ENCODE data around the gene ST6GAL1.

ST6GAL1 gene

GRCh38 chr3:187039723-187040414, 109.5 kb downstream of the ST6GAL1 start:
- no peaks in the 10 kb centered on the region for H3K9me3 ChIP-seq (ENCODE audit: low read length)
- no peak overlapping the region for H3K4me3 ChIP-seq (ENCODE audit: low read length)
- no peak overlapping the region for H2AFZ ChIP-seq (ENCODE audit: low read depth, low read length)
- H3K27me3 ChIP-seq (ENCODE audit: insufficient read depth, low read length) = no peaks in the 10 kb centered on the region
- H3K36me3 ChIP-seq (ENCODE audit: insufficient read depth, low read length) = no peaks in the 10 kb centered on the region
- no peaks in the 10 kb centered on the region for H3K4me1 ChIP-seq (ENCODE audit: insufficient read depth, low read length)

DNA sequence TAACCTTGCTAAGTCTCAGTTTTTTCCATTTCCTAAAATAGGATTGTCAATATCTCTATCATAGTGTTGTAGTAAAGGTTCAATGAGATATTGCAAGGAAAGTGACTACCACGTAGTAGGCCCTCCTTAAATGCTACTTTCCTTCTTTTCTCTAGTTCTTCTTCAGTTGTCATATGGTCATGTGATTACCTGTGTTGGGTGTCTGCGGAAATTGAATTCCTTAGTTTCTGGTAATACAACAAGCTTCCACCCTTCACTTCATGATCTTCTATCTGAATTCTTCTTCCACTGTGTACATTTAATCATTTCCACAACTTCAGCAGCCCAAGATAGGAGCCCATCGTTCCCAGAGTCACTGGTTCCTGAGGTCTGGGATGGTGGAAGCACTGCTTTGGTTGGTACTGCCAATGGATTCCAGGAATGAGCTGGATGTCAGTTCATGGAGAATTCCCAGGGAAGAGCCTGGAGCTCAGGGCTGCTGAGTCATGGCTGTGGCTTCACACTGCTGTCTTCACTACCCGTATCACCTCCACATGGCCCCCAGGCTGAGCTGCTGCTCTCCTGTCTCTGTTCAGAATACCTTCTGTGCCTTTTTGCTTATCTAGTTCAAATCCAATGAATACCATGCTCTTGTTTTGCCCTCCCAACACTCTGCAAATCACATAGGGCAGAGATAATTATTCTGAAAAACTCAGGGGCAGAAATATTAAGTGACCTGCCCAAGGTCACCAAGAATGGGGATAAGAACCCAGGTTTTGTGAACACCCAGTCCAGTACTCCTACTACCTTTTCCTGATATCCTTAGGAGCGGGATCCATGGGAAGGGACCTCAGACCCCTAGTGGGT, 110.4 kb downstream of the ST6GAL1 start:
- H2AFZ ChIP-seq (ENCODE audit: low read depth, low read length) = no peak overlapping the region
- no peak overlapping the region for H3K4me3 ChIP-seq (ENCODE audit: low read length)
- H3K27me3 ChIP-seq (ENCODE audit: insufficient read depth, low read length) = no peaks in the 10 kb centered on the region
- no peaks in the 10 kb centered on the region for H3K9me3 ChIP-seq (ENCODE audit: low read length)
- H3K36me3 ChIP-seq (ENCODE audit: insufficient read depth, low read length) = no peaks in the 10 kb centered on the region
- H3K4me1 ChIP-seq (ENCODE audit: insufficient read depth, low read length) = no peaks in the 10 kb centered on the region

DNA sequence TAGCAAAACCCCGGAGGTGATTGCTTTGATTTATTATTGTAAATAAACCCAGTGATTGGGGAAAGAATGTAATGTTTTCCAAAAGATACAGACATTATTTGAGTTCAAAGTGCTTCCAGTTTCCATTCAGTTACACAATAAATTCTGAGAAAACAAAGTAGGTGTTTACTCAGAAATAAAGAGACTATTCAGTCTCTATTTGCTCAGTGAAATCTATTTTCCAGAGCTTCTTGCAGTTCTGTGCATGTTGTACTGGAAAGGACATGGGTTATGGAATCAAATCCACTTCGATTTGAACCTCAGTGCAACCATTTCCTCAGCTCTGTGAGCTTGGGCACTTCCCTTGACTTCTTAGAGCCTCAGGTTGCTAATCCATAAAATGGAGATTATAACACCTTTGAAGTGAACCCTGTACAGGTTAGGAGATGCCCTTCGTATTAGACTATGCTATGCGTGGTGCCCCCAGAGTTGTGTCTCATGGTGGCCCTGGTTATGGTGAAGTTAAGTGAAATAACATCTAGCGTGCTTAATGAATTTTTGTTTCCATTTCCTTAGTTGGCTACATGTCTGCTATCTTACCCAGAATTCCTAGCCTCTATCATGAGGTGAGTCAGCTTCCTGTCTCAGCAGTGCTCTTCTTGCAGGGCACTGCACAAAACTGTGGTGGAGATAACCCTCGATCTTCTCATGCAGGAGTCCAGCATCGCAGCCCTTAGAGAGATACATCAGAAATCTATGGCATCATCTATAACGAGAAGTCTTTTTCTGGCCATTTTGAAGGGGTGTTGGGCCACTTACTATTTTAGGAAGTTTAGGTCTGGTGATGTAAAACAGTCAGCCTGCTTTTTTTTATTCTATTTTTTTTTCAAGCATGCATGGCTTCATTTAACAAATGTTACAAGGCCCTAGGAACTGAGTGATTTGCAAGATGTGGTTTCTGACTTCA, 111.3 kb downstream of the ST6GAL1 start:
- Histone ChIP-seq H3K4me1 (ENCODE audit: insufficient read depth, low read length) (no peaks in the 10 kb centered on the region), H3K9me3 (ENCODE audit: low read length) (no peaks in the 10 kb centered on the region), H3K4me3 (ENCODE audit: low read length) (no peak overlapping the region), H2AFZ (ENCODE audit: low read depth, low read length) (no peak overlapping the region), H3K36me3 (ENCODE audit: insufficient read depth, low read length) (no peaks in the 10 kb centered on the region), H3K27me3 (ENCODE audit: insufficient read depth, low read length) (no peaks in the 10 kb centered on the region)

GRCh38 chr3:187042346-187042745, 112.0 kb downstream of the ST6GAL1 start:
- H3K4me1 ChIP-seq (ENCODE audit: insufficient read depth, low read length) = no peaks in the 10 kb centered on the region
- no peaks in the 10 kb centered on the region for H3K27me3 ChIP-seq (ENCODE audit: insufficient read depth, low read length)
- H2AFZ ChIP-seq (ENCODE audit: low read depth, low read length) = no peak overlapping the region
- H3K9me3 ChIP-seq (ENCODE audit: low read length) = no peaks in the 10 kb centered on the region
- H3K36me3 ChIP-seq (ENCODE audit: insufficient read depth, low read length) = no peaks in the 10 kb centered on the region
- H3K4me3 ChIP-seq (ENCODE audit: low read length) = no peak overlapping the region

- H3K4me3 ChIP-seq (ENCODE audit: low read length) = no peak overlapping the region
- H2AFZ ChIP-seq (ENCODE audit: low read depth, low read length) = no peak overlapping the region
- no peaks in the 10 kb centered on the region for H3K4me1 ChIP-seq (ENCODE audit: insufficient read depth, low read length)
- H3K36me3 ChIP-seq (ENCODE audit: insufficient read depth, low read length) = no peaks in the 10 kb centered on the region
- H3K27me3 ChIP-seq (ENCODE audit: insufficient read depth, low read length) = no peaks in the 10 kb centered on the region
- no peaks in the 10 kb centered on the region for H3K9me3 ChIP-seq (ENCODE audit: low read length)
Measured at GRCh38 chr3:187042874-187043458, 112.6 kb downstream of the ST6GAL1 start.

- H3K36me3 ChIP-seq (ENCODE audit: insufficient read depth, low read length) = no peaks in the 10 kb centered on the region
Measured at GRCh38 chr3:187044206-187044605, 113.9 kb downstream of the ST6GAL1 start.

GRCh38 chr3:187044867-187045552, 114.7 kb downstream of the ST6GAL1 start:
- no peaks in the 10 kb centered on the region for H3K4me1 ChIP-seq (ENCODE audit: insufficient read depth, low read length)
- H3K9me3 ChIP-seq (ENCODE audit: low read length) = no peaks in the 10 kb centered on the region
- H2AFZ ChIP-seq (ENCODE audit: low read depth, low read length) = no peak overlapping the region
- H3K4me3 ChIP-seq (ENCODE audit: low read length) = no peak overlapping the region
- no peaks in the 10 kb centered on the region for H3K27me3 ChIP-seq (ENCODE audit: insufficient read depth, low read length)
- H3K36me3 ChIP-seq (ENCODE audit: insufficient read depth, low read length) = no peaks in the 10 kb centered on the region

More at GRCh38 chr3:187044206-187044605, 113.9 kb downstream of the ST6GAL1 start:
- no peak overlapping the region for H2AFZ ChIP-seq (ENCODE audit: low read depth, low read length)
- no peaks in the 10 kb centered on the region for H3K27me3 ChIP-seq (ENCODE audit: insufficient read depth, low read length)
- H3K9me3 ChIP-seq (ENCODE audit: low read length) = no peaks in the 10 kb centered on the region
- no peak overlapping the region for H3K4me3 ChIP-seq (ENCODE audit: low read length)
- no peaks in the 10 kb centered on the region for H3K4me1 ChIP-seq (ENCODE audit: insufficient read depth, low read length)

DNA sequence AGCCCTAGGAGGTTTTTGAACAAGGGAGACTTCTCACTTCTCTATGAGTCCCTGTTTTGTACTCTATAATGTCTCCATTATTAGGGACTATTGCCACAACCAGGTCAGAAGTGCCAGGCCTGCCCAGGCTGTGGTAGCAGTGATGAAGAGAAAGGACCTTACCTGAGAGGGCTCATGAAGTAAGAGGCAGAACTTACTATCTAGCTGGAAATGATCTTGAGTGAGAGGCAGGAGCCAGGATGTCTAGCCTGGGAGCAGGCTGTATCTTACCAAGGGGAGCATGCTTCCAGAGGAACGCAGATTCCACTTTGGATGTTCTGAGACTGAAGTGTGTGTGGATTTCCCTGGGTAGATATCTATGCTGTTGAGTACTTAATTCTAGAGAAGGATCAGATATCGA, 115.7 kb downstream of the ST6GAL1 start:
- Histone ChIP-seq H3K36me3 (ENCODE audit: insufficient read depth, low read length) (no peaks in the 10 kb centered on the region), H2AFZ (ENCODE audit: low read depth, low read length) (no peak overlapping the region), H3K4me3 (ENCODE audit: low read length) (no peak overlapping the region), H3K27me3 (ENCODE audit: insufficient read depth, low read length) (no peaks in the 10 kb centered on the region), H3K9me3 (ENCODE audit: low read length) (no peaks in the 10 kb centered on the region), H3K4me1 (ENCODE audit: insufficient read depth, low read length) (no peaks in the 10 kb centered on the region)

DNA sequence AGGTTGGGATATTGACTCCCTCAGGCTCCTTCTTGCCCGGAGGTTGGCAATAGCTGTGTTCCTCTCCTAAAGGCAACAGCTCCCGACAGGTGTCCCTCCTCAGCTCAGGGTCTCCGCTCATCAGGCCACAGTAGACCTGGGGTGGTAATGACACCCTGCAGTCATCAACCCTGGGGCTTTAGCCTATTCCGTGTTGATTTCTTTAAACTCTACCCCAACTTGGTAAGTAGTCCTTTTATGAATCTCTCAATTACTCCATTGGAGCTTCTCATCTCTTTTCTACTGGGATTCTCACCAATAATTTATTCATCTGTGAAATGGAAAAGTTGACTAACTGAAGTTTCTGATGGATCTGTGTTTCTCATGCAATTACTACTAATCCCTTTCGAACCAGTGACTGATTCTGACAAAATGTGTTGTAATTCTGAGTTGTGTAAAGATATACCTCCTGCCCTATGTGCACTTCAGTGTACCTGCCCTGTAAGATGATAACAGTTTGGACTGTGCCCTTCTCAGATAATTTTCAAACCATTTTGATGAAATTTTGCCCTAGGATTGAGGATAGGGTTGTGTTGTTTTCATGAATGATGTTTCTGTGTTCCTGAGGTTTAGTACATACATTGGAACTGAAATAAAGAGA, 119.3 kb downstream of the ST6GAL1 start:
- no peaks in the 10 kb centered on the region for H3K27me3 ChIP-seq (ENCODE audit: insufficient read depth, low read length)
- H3K9me3 ChIP-seq (ENCODE audit: low read length) = no peaks in the 10 kb centered on the region
- H3K36me3 ChIP-seq (ENCODE audit: insufficient read depth, low read length) = no peaks in the 10 kb centered on the region
- H2AFZ ChIP-seq (ENCODE audit: low read depth, low read length) = no peak overlapping the region
- H3K4me1 ChIP-seq (ENCODE audit: insufficient read depth, low read length) = no peaks in the 10 kb centered on the region
- H3K4me3 ChIP-seq (ENCODE audit: low read length) = no peak overlapping the region

- Histone ChIP-seq H3K4me3 (ENCODE audit: low read length) (no peak overlapping the region), H3K36me3 (ENCODE audit: insufficient read depth, low read length) (no peaks in the 10 kb centered on the region), H3K27me3 (ENCODE audit: insufficient read depth, low read length) (no peaks in the 10 kb centered on the region), H2AFZ (ENCODE audit: low read depth, low read length) (no peak overlapping the region), H3K4me1 (ENCODE audit: insufficient read depth, low read length) (no peaks in the 10 kb centered on the region), H3K9me3 (ENCODE audit: low read length) (no peaks in the 10 kb centered on the region)
Measured at GRCh38 chr3:187051066-187051465, 120.7 kb downstream of the ST6GAL1 start.

DNA sequence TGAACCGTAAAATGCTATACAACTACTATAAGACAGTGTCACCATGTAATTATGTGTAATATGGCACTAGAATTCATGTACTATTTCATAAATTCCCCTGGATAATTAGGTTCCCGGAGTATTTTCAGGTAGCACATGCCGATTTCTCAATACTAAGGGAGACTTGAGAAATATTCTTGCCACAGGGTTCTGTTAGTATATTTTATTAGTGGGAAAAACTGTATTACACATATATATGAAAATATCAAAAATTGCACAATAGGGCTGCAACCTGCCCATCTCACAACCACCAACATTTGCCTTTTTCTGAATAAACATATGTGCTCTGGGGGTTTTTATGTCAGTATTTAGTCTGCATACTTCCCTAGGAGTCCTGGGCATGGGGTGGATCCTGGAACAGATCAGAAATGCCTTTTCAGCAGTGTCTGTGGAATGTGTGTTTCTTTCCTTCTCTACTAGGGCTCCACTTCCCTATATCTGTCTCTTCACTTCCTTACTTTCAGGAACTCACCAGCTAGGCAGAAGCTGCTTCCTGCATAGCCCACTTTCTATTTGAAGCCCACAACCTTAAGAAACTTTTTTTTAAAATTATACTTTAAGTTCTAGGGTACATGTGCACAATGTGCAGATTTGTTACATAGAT, 121.5 kb downstream of the ST6GAL1 start:
- Histone ChIP-seq H3K27me3 (ENCODE audit: insufficient read depth, low read length) (no peaks in the 10 kb centered on the region), H3K4me3 (ENCODE audit: low read length) (no peak overlapping the region), H3K4me1 (ENCODE audit: insufficient read depth, low read length) (no peaks in the 10 kb centered on the region)

More for the DNA sequence above, 121.5 kb downstream of the ST6GAL1 start:
- Histone ChIP-seq H3K36me3 (ENCODE audit: insufficient read depth, low read length) (no peaks in the 10 kb centered on the region), H3K9me3 (ENCODE audit: low read length) (no peaks in the 10 kb centered on the region), H2AFZ (ENCODE audit: low read depth, low read length) (no peak overlapping the region)

All from neuron (in vitro differentiated cells).